ENCODE measurements around the gene FOXJ3. TPM values are rescaled to one million over a fixed set of nuclear protein-coding genes. Genes with fewer than 3 reads are reported as not detected.

Gene FOXJ3
- total and polyA plus RNA-seq, 2 experiments from 2014 or later, result 16.3 to 23.6 TPM

DNA sequence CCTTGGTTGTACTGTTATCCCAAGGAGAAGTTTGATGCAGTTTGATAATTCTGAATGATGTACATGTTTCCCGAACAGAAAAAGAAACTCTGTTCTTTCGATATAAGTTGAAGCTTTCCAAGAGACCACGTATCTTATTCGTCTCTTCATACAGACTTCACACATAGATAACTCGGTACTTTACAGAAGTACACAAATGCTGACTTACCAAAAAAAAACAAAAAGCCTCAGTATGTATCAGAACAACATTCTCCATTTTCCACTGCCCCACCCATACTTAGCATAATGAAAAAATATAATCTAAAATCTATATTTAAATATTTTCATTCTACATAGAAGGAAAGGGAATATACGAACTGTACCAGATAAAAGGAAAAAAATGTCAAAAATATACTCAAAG lies 2.2 kb downstream of the FOXJ3 start:
- no peaks in the 10 kb centered on the region for H3K9me3 ChIP-seq (ENCODE audit: low read depth)
- no peak overlapping the region for H3K27ac ChIP-seq
- H3K9ac ChIP-seq, result peak overlapping the region; percentile 91
- H3K36me3 ChIP-seq (ENCODE audit: low read depth), result no peaks in the 10 kb centered on the region
- peaks cover 15% of the 10 kb centered on the region; the same call in 1 of the 2 replicates for H3F3A ChIP-seq (ENCODE audit: insufficient read depth)
- 96 to 97% methylated on average over 6 of the region's 6 CpGs for WGBS, 2 experiments (ENCODE audit: low coverage in 1 of 2, low lambda C conversion rate in 2 of 2, missing lambda C conversion rate in 2 of 2)
- in situ Hi-C loops (cut with MboI), result no loop called here
- no peak overlapping the region for H2AFZ ChIP-seq
- peaks cover 70% of the 10 kb centered on the region for H3K79me2 ChIP-seq (ENCODE audit: insufficient read depth)
- peaks cover 27% of the 10 kb centered on the region for H3K4me1 ChIP-seq (ENCODE audit: insufficient read depth)
- peak overlapping the region; percentile 89; the same call in 1 of the 2 replicates for H3K4me3 ChIP-seq
- DNase-seq, result no peak
- H4K20me1 ChIP-seq (ENCODE audit: insufficient read depth), result peaks cover 24% of the 10 kb centered on the region; the same call in 1 of the 2 replicates
- no peaks in the 10 kb centered on the region for H3K9me2 ChIP-seq (ENCODE audit: insufficient read depth)
- H3K27me3 ChIP-seq (replicated peaks; ENCODE audit: insufficient read depth), result no peaks in the 10 kb centered on the region
- peak overlapping the region; percentile 99 for H3K4me2 ChIP-seq (ENCODE audit: unreplicated experiment)
- TF ChIP-seq EZH2 (IDR thresholded peaks at IDR 0.05; ENCODE audit: insufficient read depth, poor library complexity, severe bottlenecking) (no peak), EZH2phosphoT487 (IDR thresholded peaks at IDR 0.05; ENCODE audit: insufficient read depth, low read depth) (no peak)

GRCh38 chr1:42330215-42330614 lies 4.8 kb downstream of the FOXJ3 start:
- H3K79me2 ChIP-seq (ENCODE audit: insufficient read depth), result peaks cover 96% of the 10 kb centered on the region
- H3K9me2 ChIP-seq (ENCODE audit: insufficient read depth), result no peaks in the 10 kb centered on the region
- TF ChIP-seq EZH2phosphoT487 (IDR thresholded peaks at IDR 0.05; ENCODE audit: insufficient read depth, low read depth) (no peak), EZH2 (IDR thresholded peaks at IDR 0.05; ENCODE audit: insufficient read depth, poor library complexity, severe bottlenecking) (no peak)
- H3K9me3 ChIP-seq (ENCODE audit: low read depth), result no peaks in the 10 kb centered on the region
- no peak overlapping the region for H3K4me2 ChIP-seq (ENCODE audit: unreplicated experiment)
- peaks cover 20% of the 10 kb centered on the region for H3K4me1 ChIP-seq (ENCODE audit: insufficient read depth)
- in situ Hi-C loops (cut with MboI), result no loop called here
- H3F3A ChIP-seq (ENCODE audit: insufficient read depth), result peaks cover 12% of the 10 kb centered on the region; the same call in 1 of the 2 replicates
- H3K4me3 ChIP-seq, result no peak overlapping the region
- WGBS, 2 experiments (ENCODE audit: low coverage in 1 of 2, low lambda C conversion rate in 2 of 2, missing lambda C conversion rate in 2 of 2), result 96 to 97% methylated on average over 10 of the region's 10 CpGs
- H3K27ac ChIP-seq, result no peak overlapping the region
- H3K27me3 ChIP-seq (replicated peaks; ENCODE audit: insufficient read depth), result no peaks in the 10 kb centered on the region
- no peak overlapping the region for H3K9ac ChIP-seq
- peaks cover 27% of the 10 kb centered on the region; the same call in 1 of the 2 replicates for H4K20me1 ChIP-seq (ENCODE audit: insufficient read depth)
- no peak for DNase-seq
- no peak overlapping the region for H2AFZ ChIP-seq
- H3K36me3 ChIP-seq (ENCODE audit: low read depth), result no peaks in the 10 kb centered on the region

- no peaks in the 10 kb centered on the region for H3K9me3 ChIP-seq (ENCODE audit: low read depth)
- in situ Hi-C loops (cut with MboI), result no loop called here
- H3K27me3 ChIP-seq (replicated peaks; ENCODE audit: insufficient read depth), result no peaks in the 10 kb centered on the region
- no peak overlapping the region for H3K9ac ChIP-seq
- H2AFZ ChIP-seq, result no peak overlapping the region
- peaks cover 33% of the 10 kb centered on the region; the same call in 1 of the 2 replicates for H4K20me1 ChIP-seq (ENCODE audit: insufficient read depth)
- no peak overlapping the region for H3K4me3 ChIP-seq
- DNase-seq, result no peak
- H3K36me3 ChIP-seq (ENCODE audit: low read depth), result no peaks in the 10 kb centered on the region
- peaks cover 99% of the 10 kb centered on the region for H3K79me2 ChIP-seq (ENCODE audit: insufficient read depth)
- H3K27ac ChIP-seq, result no peak overlapping the region
- no peaks in the 10 kb centered on the region for H3K9me2 ChIP-seq (ENCODE audit: insufficient read depth)
- TF ChIP-seq EZH2 (IDR thresholded peaks at IDR 0.05; ENCODE audit: insufficient read depth, poor library complexity, severe bottlenecking) (no peak), EZH2phosphoT487 (IDR thresholded peaks at IDR 0.05; ENCODE audit: insufficient read depth, low read depth) (no peak)
- H3K4me2 ChIP-seq (ENCODE audit: unreplicated experiment), result no peak overlapping the region
- peaks cover 14% of the 10 kb centered on the region; the same call in 1 of the 2 replicates for H3F3A ChIP-seq (ENCODE audit: insufficient read depth)
- 70 to 83% methylated on average over 4 of the region's 4 CpGs for WGBS, 2 experiments (ENCODE audit: low coverage in 1 of 2, low lambda C conversion rate in 2 of 2, missing lambda C conversion rate in 2 of 2)
- peaks cover 27% of the 10 kb centered on the region for H3K4me1 ChIP-seq (ENCODE audit: insufficient read depth)
These were observed 6.0 kb downstream of the FOXJ3 start for GRCh38 chr1:42328916-42329496.

DNA sequence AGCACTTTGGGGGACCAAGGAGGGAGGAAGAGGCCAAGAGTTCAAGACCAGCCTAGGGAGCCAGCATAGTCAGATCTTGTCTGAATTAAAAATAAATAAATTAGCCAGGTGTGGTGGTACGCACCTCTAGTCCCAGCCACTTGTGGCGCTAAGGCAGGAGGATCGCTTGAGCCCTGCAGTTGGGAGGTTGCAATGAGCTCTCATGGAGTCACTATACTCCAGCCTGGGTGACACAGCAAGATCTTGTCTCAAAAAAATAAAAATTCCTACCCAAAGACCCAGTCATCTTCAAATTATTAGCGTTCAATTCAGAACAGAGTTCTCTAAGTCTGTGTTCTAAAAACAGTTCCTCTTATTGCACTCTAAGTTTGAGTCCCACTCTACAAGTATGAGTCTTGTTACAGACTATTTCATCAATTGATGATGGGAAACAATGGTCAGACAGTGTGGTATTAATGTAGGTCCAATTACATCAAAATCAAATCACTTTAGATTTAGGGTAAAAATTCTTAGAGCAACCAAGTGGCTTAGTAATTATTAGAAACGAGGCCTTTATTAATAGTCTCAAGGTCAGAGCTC lies 6.9 kb downstream of the FOXJ3 start:
- peaks cover 25% of the 10 kb centered on the region for H3K4me1 ChIP-seq (ENCODE audit: insufficient read depth)
- H3K9me2 ChIP-seq (ENCODE audit: insufficient read depth), result no peaks in the 10 kb centered on the region
- no peak for DNase-seq
- no peak overlapping the region for H3K4me2 ChIP-seq (ENCODE audit: unreplicated experiment)
- TF ChIP-seq EZH2phosphoT487 (IDR thresholded peaks at IDR 0.05; ENCODE audit: insufficient read depth, low read depth) (no peak), EZH2 (IDR thresholded peaks at IDR 0.05; ENCODE audit: insufficient read depth, poor library complexity, severe bottlenecking) (no peak)
- peaks cover 31% of the 10 kb centered on the region; the same call in 1 of the 2 replicates for H4K20me1 ChIP-seq (ENCODE audit: insufficient read depth)
- H3F3A ChIP-seq (ENCODE audit: insufficient read depth), result peaks cover 9% of the 10 kb centered on the region; the same call in 1 of the 2 replicates
- no peaks in the 10 kb centered on the region for H3K9me3 ChIP-seq (ENCODE audit: low read depth)
- no peak overlapping the region for H3K9ac ChIP-seq
- H3K27ac ChIP-seq, result no peak overlapping the region
- H3K27me3 ChIP-seq (replicated peaks; ENCODE audit: insufficient read depth), result no peaks in the 10 kb centered on the region
- H2AFZ ChIP-seq, result no peak overlapping the region
- H3K79me2 ChIP-seq (ENCODE audit: insufficient read depth), result peaks cover 99% of the 10 kb centered on the region
- no peaks in the 10 kb centered on the region for H3K36me3 ChIP-seq (ENCODE audit: low read depth)
- 91 to 92% methylated on average over 5 of the region's 5 CpGs for WGBS, 2 experiments (ENCODE audit: low coverage in 1 of 2, low lambda C conversion rate in 2 of 2, missing lambda C conversion rate in 2 of 2)
- in situ Hi-C loops (cut with MboI), result no loop called here
- H3K4me3 ChIP-seq, result no peak overlapping the region

All from GM23248 (cell line).